SH-SY5Y (cell line): ENCODE measurements around the gene RPS6KA3.

ENCODE experiments used
- GATA2 ChIP-seq: IDR thresholded peaks from 2 replicates; pipeline ENCODE4 v1.6.1; 2011; ENCODE audit warnings: mild to moderate bottlenecking, low read depth, low read length
- GATA3 ChIP-seq: IDR thresholded peaks from 2 replicates; pipeline ENCODE4 v1.6.1; 2011; ENCODE audit warnings: low read depth, mild to moderate bottlenecking, low read length, moderate library complexity

- TF ChIP-seq GATA2, result no peak
- TF ChIP-seq GATA3, result no peak
Observed at GRCh38 chrX:20265726-20266681, 705 bp downstream of the RPS6KA3 start.
